Measurements from ENCODE around the gene KAT2A. TPM values are rescaled to one million over a fixed set of nuclear protein-coding genes. Genes with fewer than 3 reads are reported as not detected.

KAT2A gene
- total RNA-seq, 2 donors from 2014 or later = 33.3 to 35.5 TPM

DNA sequence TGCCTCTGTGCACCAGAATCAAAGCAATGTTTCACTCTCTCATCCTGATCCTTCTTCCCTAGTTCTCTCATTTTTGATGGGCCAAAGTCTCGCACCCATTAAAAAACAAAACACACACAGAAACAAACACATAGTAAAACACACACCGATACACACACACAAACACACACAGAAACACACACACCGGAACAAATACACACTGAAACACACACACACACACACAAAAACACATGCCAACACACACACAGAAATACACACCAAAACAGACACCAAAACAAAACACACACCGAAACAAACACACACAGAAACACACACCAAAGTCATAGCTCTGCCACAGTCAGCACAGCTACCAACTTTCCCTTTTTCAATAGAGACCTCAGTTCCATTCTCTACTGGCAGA is 10.1 kb upstream of the KAT2A start:
- H3K4me3 Mint-ChIP-seq = no peak overlapping the region
- H3K36me3 Mint-ChIP-seq (ENCODE audit: low read depth) = peaks cover 9% of the 10 kb centered on the region
- ATAC-seq (no peak), DNase-seq (no peak)
- H3K9me3 ChIP-seq (ENCODE audit: control insufficient read depth, low read length, poor library complexity, severe bottlenecking) = no peaks in the 10 kb centered on the region
- peaks cover 35% of the 10 kb centered on the region for H3K4me1 Mint-ChIP-seq
- H3K27ac Mint-ChIP-seq = peak overlapping the region; percentile 93
- no peaks in the 10 kb centered on the region for H3K27me3 Mint-ChIP-seq

DNA sequence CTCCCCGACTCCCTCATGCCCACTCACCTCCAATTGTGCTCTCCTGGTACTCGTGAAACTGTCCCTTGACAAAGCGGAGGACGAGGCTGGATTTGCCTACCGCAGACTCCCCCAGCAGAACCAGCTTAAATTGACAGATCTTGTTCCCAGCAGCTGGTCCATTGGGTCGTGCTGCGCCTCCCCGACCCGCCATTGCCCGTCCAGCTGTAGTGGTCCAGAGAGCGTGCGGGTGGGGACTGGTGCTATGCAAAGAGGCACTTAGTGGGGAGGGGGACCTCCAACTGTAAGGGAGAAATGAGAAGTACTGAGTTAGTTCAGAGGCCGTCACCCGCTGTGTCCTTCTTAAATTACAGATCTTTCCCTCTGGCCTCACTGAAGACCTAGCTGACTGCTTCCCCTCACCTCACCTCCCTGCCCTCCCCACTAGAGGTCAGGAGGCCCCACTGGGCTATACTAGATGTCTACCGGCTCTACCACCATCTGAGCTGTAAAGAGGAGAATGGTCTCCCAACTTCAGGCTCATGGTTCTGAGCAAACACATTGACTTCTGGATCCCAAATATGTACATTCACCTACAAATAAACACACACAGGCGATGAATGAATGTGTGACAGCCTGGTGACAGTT is 9.3 kb upstream of the KAT2A start:
- Mint-ChIP-seq H3K27ac (peak overlapping the region; percentile 93), H3K27me3 (no peaks in the 10 kb centered on the region), H3K4me3 (peak overlapping the region; percentile 45), H3K4me1 (peaks cover 28% of the 10 kb centered on the region), H3K36me3 (ENCODE audit: low read depth) (peaks cover 7% of the 10 kb centered on the region)
- no peak for ATAC-seq
- no peaks in the 10 kb centered on the region for H3K9me3 ChIP-seq (ENCODE audit: control insufficient read depth, low read length, poor library complexity, severe bottlenecking)
- no peak for DNase-seq

DNA sequence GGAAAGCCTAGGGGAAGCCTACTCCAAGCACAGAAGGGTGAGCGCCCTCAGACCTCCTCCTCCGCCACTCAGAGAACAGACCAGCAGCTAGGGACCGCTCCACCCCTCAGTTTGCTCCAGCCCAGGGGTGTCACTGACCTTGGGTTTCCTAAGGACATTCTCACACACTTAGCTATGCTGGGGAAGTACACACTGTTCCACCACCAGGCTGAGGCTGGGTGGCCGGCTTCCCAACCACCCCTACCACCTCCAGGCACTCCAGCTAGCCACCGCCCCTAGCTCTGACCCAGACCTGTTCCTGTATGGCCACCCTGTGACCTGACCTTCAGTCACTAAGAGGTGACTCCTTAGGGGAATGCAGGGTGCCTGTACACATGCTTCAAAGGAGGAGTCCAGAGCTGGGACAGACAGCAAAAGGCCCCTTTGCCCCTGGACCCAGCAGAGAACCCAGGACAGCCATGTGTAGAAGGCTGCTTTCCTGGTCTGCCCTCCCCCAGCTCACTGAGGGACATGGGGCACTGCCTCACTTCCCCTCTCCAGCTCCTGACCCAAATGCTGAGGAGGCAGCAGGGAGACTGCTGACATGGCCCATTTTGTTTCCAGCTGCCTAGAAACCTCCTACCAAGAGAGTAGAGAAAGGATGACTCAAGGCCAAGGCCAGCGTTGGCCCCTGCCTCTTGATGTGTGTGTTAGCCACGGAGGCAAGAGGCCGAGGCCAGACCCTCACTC is 8.1 kb upstream of the KAT2A start:
- H3K9me3 ChIP-seq (ENCODE audit: control insufficient read depth, low read length, poor library complexity, severe bottlenecking) = no peaks in the 10 kb centered on the region
- peak overlapping the region; percentile 41 for H3K27ac Mint-ChIP-seq
- no peak overlapping the region for H3K4me3 Mint-ChIP-seq
- H3K4me1 Mint-ChIP-seq = peaks cover 29% of the 10 kb centered on the region
- no peak for ATAC-seq
- no peaks in the 10 kb centered on the region for H3K27me3 Mint-ChIP-seq
- peaks cover 7% of the 10 kb centered on the region for H3K36me3 Mint-ChIP-seq (ENCODE audit: low read depth)
- no peak for DNase-seq

DNA sequence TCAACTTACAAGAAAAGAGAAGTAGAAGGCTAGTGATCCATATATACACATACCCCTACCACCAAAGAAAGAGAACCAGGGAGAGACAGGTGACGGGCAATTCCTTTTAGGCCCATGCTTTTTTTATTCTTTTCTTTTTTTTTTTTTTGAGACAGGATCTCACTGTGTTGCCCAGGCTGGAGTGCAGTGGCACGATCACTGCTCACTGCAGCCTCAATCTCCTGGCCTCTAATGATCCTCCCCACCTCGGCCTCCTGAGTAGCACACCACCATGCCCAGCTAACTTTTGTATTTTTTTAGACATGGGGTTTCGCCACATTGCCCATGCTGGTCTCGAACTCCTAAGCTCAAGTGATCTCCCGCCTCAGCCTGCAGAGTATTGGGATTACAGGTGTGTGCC is 6.2 kb upstream of the KAT2A start:
- Mint-ChIP-seq H3K27ac (peak overlapping the region; percentile 41), H3K36me3 (ENCODE audit: low read depth) (peaks cover 7% of the 10 kb centered on the region), H3K4me1 (peaks cover 16% of the 10 kb centered on the region), H3K27me3 (no peaks in the 10 kb centered on the region), H3K4me3 (no peak overlapping the region)
- ATAC-seq = no peak
- no peak for DNase-seq
- no peaks in the 10 kb centered on the region for H3K9me3 ChIP-seq (ENCODE audit: control insufficient read depth, low read length, poor library complexity, severe bottlenecking)

- DNase-seq = no peak
- H3K27ac Mint-ChIP-seq = peak overlapping the region; percentile 41
- H3K9me3 ChIP-seq (ENCODE audit: control insufficient read depth, low read length, poor library complexity, severe bottlenecking) = no peaks in the 10 kb centered on the region
- H3K36me3 Mint-ChIP-seq (ENCODE audit: low read depth) = peaks cover 7% of the 10 kb centered on the region
- H3K4me1 Mint-ChIP-seq = peaks cover 15% of the 10 kb centered on the region
- H3K27me3 Mint-ChIP-seq = no peaks in the 10 kb centered on the region
- ATAC-seq = no peak
- H3K4me3 Mint-ChIP-seq = no peak overlapping the region
These were observed 5.7 kb upstream of the KAT2A start for GRCh38 chr17:42126836-42127235.

DNA sequence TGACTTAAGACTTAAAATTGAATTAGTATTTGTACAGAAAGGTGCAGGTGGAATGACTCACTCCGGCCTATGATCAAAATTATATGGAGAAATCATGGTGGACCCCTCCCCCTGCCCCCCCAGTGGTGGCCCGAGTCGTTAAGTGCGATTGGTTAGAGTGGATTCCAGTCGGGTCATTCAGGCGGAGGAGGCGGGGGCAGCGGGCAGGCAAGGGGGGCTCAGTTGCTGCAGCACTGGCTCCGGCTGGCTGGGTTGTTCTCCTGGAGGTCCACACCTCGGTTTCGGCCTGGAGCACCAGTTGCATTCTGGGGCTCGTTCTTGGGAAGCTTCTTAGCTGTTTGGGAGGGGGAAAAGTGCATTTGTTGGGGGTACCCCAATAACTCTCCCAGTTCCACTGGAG is 4.4 kb upstream of the KAT2A start:
- Mint-ChIP-seq H3K4me1 (peaks cover 8% of the 10 kb centered on the region), H3K4me3 (no peak overlapping the region), H3K36me3 (ENCODE audit: low read depth) (peaks cover 3% of the 10 kb centered on the region), H3K27ac (peak overlapping the region; percentile 67), H3K27me3 (no peaks in the 10 kb centered on the region)
- ATAC-seq = no peak
- H3K9me3 ChIP-seq (ENCODE audit: control insufficient read depth, low read length, poor library complexity, severe bottlenecking) = no peaks in the 10 kb centered on the region
- no peak for DNase-seq

DNA sequence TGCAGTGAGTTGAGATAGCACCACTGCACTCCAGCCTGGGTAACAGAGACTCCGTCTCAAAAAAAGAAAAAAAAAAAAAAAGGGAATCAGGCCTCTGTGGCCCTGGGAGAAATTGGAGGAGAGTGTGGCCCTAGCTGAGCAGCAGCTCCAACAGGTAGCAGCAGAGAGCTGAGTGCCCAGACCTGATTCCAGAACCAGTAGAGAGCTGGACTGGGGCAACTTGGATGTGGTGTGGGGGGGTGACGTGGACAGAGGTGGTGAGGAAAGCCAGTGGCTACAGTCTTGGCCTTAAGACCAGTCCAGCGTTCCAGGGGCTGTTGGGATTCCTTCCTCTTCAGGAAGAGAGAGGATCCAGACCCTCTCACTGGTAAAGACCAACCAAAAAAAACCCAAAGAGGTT is 3.1 kb upstream of the KAT2A start:
- Mint-ChIP-seq H3K36me3 (ENCODE audit: low read depth) (peaks cover 3% of the 10 kb centered on the region), H3K4me3 (no peak overlapping the region), H3K27ac (no peak overlapping the region), H3K27me3 (no peaks in the 10 kb centered on the region), H3K4me1 (peaks cover 13% of the 10 kb centered on the region)
- DNase-seq (no peak), ATAC-seq (no peak)
- no peaks in the 10 kb centered on the region for H3K9me3 ChIP-seq (ENCODE audit: control insufficient read depth, low read length, poor library complexity, severe bottlenecking)

GRCh38 chr17:42122371-42123303 is 1.5 kb upstream of the KAT2A start, which contains the start of gene HSPB9:
TSS of gene HSPB9 (plus strand) at chr17:42122804. CDS start at chr17:42122851, 47 bp downstream.
- peaks cover 15% of the 10 kb centered on the region for H3K4me1 Mint-ChIP-seq
- no peaks in the 10 kb centered on the region for H3K27me3 Mint-ChIP-seq
- no peak for DNase-seq
- H3K36me3 Mint-ChIP-seq (ENCODE audit: low read depth) = no peaks in the 10 kb centered on the region
- H3K27ac Mint-ChIP-seq = peak within 1 kb of the TSS; percentile 37
- H3K4me3 Mint-ChIP-seq = peak within 1 kb of the TSS; percentile 82
- no peak for ATAC-seq
- no peaks in the 10 kb centered on the region for H3K9me3 ChIP-seq (ENCODE audit: control insufficient read depth, low read length, poor library complexity, severe bottlenecking)

DNA sequence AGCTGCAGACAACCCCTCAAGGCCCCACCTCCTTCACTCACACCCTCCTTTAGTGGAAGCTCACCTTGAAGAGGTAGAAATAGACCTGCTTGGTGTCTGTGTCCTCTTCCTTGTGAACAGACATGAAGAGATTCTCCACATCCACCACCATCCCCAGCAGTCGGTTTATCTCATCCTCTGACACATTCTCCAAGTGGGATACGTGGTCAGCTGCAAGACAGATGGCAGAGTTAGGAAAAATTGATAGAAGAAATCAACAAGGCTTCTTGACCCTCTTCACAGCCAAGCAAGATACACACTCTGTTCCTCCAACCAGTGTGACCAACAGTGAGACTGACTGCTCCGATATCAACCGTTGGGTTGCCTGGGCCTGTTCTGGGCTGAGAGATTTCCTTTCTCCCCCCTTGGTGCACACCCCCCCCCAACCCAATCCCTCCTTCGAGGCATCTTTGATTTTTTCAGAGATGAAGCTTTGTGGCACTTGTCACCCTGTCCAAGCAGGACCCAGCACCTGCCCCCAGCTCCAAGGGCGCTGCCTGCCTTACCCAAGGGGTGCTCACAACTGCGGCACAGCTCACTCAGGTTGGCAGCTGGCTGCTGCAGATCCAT is 902 bp downstream of the KAT2A start:
- DNase-seq (no peak), ATAC-seq (no peak)
- Mint-ChIP-seq H3K4me1 (peaks cover 21% of the 10 kb centered on the region), H3K36me3 (ENCODE audit: low read depth) (no peaks in the 10 kb centered on the region), H3K4me3 (peak overlapping the region; percentile 60), H3K27ac (no peak overlapping the region), H3K27me3 (no peaks in the 10 kb centered on the region)
- H3K9me3 ChIP-seq (ENCODE audit: control insufficient read depth, low read length, poor library complexity, severe bottlenecking) = no peaks in the 10 kb centered on the region

DNA sequence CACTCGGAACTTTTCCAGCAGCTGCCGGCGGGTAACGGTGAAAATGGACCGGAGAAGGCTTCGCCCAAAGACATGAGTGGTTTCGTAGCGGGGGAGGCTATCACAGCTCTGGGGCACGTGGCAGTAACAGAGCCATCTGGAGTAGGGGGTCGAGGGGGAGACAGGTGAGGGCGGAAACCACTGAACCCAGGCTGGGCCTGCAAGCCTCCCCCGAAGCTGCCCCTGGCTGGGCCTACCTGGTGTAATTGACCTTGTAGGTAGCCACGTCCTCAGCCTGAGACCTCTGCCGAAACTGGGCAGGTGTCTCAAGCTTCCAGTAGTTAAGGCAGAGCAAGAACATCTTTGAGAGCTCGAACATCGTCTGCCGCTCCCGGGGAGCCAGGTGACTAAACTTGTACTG is 1.9 kb downstream of the KAT2A start:
- H3K4me3 Mint-ChIP-seq = peak overlapping the region; percentile 57
- peak overlapping the region; percentile 59 for H3K27ac Mint-ChIP-seq
- H3K27me3 Mint-ChIP-seq = no peaks in the 10 kb centered on the region
- no peak for DNase-seq
- no peaks in the 10 kb centered on the region for H3K36me3 Mint-ChIP-seq (ENCODE audit: low read depth)
- peaks cover 17% of the 10 kb centered on the region for H3K4me1 Mint-ChIP-seq
- no peak for ATAC-seq
- H3K9me3 ChIP-seq (ENCODE audit: control insufficient read depth, low read length, poor library complexity, severe bottlenecking) = no peaks in the 10 kb centered on the region

- no peak for ATAC-seq
- Mint-ChIP-seq H3K4me3 (no peak overlapping the region), H3K4me1 (peaks cover 17% of the 10 kb centered on the region), H3K27ac (peak overlapping the region; percentile 59), H3K27me3 (no peaks in the 10 kb centered on the region), H3K36me3 (ENCODE audit: low read depth) (no peaks in the 10 kb centered on the region)
- DNase-seq = no peak
- no peaks in the 10 kb centered on the region for H3K9me3 ChIP-seq (ENCODE audit: control insufficient read depth, low read length, poor library complexity, severe bottlenecking)
These were observed 2.6 kb downstream of the KAT2A start for GRCh38 chr17:42118545-42118944.

- H3K4me1 Mint-ChIP-seq = peaks cover 17% of the 10 kb centered on the region
- ATAC-seq (no peak), DNase-seq (no peak)
- H3K36me3 Mint-ChIP-seq (ENCODE audit: low read depth) = no peaks in the 10 kb centered on the region
- no peaks in the 10 kb centered on the region for H3K9me3 ChIP-seq (ENCODE audit: control insufficient read depth, low read length, poor library complexity, severe bottlenecking)
- H3K4me3 Mint-ChIP-seq = no peak overlapping the region
- no peaks in the 10 kb centered on the region for H3K27me3 Mint-ChIP-seq
- H3K27ac Mint-ChIP-seq = peak overlapping the region; percentile 59
These were observed 3.0 kb downstream of the KAT2A start for GRCh38 chr17:42118126-42118510.
